Osteocyte (in vitro differentiated cells): ENCODE measurements around the gene ALG10B. TPM values are rescaled to one million over a fixed set of nuclear protein-coding genes. Genes with fewer than 3 reads are reported as not detected.
"Not testable (repeated sequence)": the region's sequence is repeated elsewhere in the genome, so short reads cannot be mapped to it uniquely, and the experiment has no call there.

Experiments used
- DNase-seq: peaks from one replicate; pipeline ENCODE4 v3.0.0; 2021; ENCODE audit warnings: mixed read lengths; ENCODE audit not compliant: unreplicated experiment; ENCODE audit errors: extremely low spot score
- H3K27ac Mint-ChIP-seq: one replicate; pipeline ENCODE4 v1.8.0; 2021; ENCODE audit warnings: mild to moderate bottlenecking, mixed read lengths; ENCODE audit not compliant: unreplicated experiment
- H3K27me3 Mint-ChIP-seq: one replicate; pipeline ENCODE4 v1.8.0; 2021; ENCODE audit warnings: mixed read lengths; ENCODE audit not compliant: unreplicated experiment
- H3K36me3 Mint-ChIP-seq: one replicate; pipeline ENCODE4 v1.8.0; 2021; ENCODE audit warnings: mixed read lengths; ENCODE audit not compliant: unreplicated experiment
- H3K4me1 Mint-ChIP-seq: one replicate; pipeline ENCODE4 v1.8.0; 2021; ENCODE audit warnings: mixed read lengths; ENCODE audit not compliant: unreplicated experiment
- H3K4me3 Mint-ChIP-seq: one replicate; pipeline ENCODE4 v1.8.0; 2021; ENCODE audit warnings: mild to moderate bottlenecking, moderate library complexity, mixed read lengths; ENCODE audit not compliant: unreplicated experiment
- H3K9me3 Mint-ChIP-seq: one replicate; pipeline ENCODE4 v1.8.0; 2021; ENCODE audit warnings: mixed read lengths; ENCODE audit not compliant: unreplicated experiment
- total RNA-seq: library from RNA; stranded (reverse); gene quantifications from 2 replicates; pipeline ENCODE4 v1.2.1, GENCODE V29; 2021
- TF ChIP-seq, protein P1 (sequence below): fragments of 200-600 bp; sonication (generic); IDR thresholded peaks from 2 replicates; pipeline ENCODE4 v1.5.0; 2021; ENCODE audit warnings: antibody characterized with exemption, mild to moderate bottlenecking, moderate library complexity

Gene ALG10B
- total RNA-seq, 1 donor from 2014 or later = 12.5 TPM

DNA sequence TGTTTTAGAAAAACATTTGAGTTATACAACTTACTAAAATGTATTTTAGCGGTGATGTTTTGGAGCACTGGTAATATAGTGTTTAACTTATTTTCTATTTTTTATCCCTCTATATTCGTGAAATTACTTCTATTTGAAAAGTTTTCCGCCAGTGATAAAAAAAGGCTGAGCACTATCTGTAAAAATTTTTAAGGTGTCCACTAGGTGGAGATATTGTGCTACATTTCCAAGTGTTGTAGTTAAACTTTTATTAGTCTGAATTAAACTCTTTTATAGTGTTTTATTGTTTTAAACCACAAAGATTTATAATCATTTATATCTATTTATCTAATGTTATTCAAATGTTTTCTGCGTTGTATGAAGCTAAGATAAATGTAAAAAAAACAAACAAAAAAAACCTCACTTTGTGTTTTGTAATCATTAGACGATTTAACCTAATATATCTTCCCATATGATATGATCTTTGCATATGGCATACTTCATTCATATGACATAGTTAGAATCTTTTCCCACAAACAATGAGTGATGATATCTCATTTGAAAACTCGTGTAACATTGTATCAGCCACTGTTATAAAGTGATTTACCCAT lies 11.8 kb downstream of the ALG10B start:
- no peak for DNase-seq
- Mint-ChIP-seq H3K27ac (no peak overlapping the region), H3K4me1 (no peaks in the 10 kb centered on the region), H3K36me3 (no peaks in the 10 kb centered on the region), H3K4me3 (no peak overlapping the region), H3K27me3 (no peaks in the 10 kb centered on the region), H3K9me3 (no peaks in the 10 kb centered on the region)
- TF ChIP-seq, protein P1, sequence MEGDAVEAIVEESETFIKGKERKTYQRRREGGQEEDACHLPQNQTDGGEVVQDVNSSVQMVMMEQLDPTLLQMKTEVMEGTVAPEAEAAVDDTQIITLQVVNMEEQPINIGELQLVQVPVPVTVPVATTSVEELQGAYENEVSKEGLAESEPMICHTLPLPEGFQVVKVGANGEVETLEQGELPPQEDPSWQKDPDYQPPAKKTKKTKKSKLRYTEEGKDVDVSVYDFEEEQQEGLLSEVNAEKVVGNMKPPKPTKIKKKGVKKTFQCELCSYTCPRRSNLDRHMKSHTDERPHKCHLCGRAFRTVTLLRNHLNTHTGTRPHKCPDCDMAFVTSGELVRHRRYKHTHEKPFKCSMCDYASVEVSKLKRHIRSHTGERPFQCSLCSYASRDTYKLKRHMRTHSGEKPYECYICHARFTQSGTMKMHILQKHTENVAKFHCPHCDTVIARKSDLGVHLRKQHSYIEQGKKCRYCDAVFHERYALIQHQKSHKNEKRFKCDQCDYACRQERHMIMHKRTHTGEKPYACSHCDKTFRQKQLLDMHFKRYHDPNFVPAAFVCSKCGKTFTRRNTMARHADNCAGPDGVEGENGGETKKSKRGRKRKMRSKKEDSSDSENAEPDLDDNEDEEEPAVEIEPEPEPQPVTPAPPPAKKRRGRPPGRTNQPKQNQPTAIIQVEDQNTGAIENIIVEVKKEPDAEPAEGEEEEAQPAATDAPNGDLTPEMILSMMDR = peak; percentile 72

DNA sequence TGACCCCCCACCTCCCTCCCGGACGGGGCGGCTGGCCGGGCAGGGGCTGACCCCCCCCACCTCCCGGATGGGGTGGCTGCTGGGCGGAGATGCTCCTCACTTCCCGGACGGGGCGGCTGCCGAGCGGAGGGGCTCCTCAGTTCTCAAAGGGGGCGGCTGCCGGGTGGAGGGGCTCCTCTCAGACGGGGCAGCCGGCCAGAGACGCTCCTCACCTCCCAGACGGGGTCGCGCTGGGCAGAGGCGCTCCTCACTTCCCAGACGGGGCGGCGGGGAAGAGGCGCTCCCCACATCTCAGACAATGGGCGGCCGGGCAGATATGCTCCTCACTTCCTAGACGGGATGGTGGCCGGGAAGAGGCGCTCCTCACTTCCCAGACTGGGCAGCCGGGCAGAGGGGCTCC lies 13.8 kb downstream of the ALG10B start:
- not testable (repeated sequence) for H3K4me1 Mint-ChIP-seq, H3K9me3 Mint-ChIP-seq, H3K36me3 Mint-ChIP-seq, H3K27me3 Mint-ChIP-seq, H3K4me3 Mint-ChIP-seq, DNase-seq, H3K27ac Mint-ChIP-seq

DNA sequence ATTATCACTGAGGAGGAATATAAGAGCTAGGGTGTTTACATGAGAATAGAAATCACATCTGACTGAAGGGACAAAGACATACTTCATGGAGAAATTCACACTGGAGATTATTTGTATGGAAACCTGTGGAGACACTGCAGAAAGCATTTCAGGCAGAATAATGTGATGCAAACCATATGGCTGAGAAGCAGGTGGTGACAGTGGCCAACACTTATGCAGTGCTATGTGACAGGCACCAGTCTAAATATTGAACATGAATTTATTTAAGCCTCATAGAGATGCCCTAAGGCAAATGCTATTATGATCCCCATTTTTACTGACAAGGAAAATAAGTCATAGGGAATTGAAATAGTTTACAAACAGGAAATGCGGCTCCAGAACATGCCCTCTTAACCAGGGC lies 16.2 kb downstream of the ALG10B start:
- DNase-seq = no peak
- H3K27me3 Mint-ChIP-seq = peaks cover 3% of the 10 kb centered on the region
- H3K4me3 Mint-ChIP-seq = no peak overlapping the region
- no peaks in the 10 kb centered on the region for H3K4me1 Mint-ChIP-seq
- H3K9me3 Mint-ChIP-seq = no peaks in the 10 kb centered on the region
- H3K36me3 Mint-ChIP-seq = no peaks in the 10 kb centered on the region
- H3K27ac Mint-ChIP-seq = no peak overlapping the region
- TF ChIP-seq, protein P1 = no peak

DNA sequence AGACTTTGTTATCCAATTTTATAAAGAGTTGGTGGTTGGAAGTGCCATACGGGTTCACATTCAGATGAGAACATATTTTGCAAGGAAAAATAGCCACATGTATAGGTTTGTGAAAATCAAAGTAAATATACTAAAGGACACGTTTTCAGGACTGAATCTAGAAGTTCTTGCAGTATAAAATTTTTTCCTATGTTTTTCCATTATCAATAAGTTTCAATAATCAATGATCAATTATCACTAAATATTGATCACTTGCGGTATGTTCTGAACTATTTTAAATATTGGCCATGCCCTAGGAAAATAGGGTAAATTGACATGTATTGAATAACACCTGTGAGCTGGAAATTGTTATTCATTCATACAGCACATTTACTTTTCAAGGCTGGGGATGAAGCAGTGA lies 25.9 kb downstream of the ALG10B start:
- no peak for DNase-seq
- TF ChIP-seq, protein P1 = no peak
- H3K4me3 Mint-ChIP-seq = no peak overlapping the region
- no peak overlapping the region for H3K27ac Mint-ChIP-seq
- H3K27me3 Mint-ChIP-seq = no peaks in the 10 kb centered on the region
- peaks cover 7% of the 10 kb centered on the region for H3K9me3 Mint-ChIP-seq
- no peaks in the 10 kb centered on the region for H3K36me3 Mint-ChIP-seq
- H3K4me1 Mint-ChIP-seq = no peaks in the 10 kb centered on the region

DNA sequence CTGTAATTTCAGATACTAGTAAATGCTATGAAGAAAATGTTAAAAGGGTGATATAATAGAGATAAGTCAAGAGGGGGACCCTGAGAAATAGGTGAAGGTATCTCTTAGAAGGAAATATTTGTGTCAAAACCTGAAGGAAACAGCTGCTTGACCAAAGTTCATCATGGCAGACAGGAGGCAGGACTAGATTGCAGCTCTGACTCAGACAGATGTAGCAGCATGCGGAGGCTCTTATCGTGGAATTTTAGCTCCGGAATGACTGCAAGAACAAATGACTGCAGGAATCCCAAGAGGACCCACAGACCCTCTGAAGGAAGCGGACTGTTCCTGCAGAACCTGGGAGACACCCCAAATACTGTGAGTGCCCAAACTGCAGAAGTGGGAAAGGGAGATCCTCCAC lies 26.7 kb downstream of the ALG10B start:
- H3K36me3 Mint-ChIP-seq, H3K4me1 Mint-ChIP-seq, H3K4me3 Mint-ChIP-seq, DNase-seq, H3K27me3 Mint-ChIP-seq, H3K9me3 Mint-ChIP-seq, H3K27ac Mint-ChIP-seq: not testable (repeated sequence)

DNA sequence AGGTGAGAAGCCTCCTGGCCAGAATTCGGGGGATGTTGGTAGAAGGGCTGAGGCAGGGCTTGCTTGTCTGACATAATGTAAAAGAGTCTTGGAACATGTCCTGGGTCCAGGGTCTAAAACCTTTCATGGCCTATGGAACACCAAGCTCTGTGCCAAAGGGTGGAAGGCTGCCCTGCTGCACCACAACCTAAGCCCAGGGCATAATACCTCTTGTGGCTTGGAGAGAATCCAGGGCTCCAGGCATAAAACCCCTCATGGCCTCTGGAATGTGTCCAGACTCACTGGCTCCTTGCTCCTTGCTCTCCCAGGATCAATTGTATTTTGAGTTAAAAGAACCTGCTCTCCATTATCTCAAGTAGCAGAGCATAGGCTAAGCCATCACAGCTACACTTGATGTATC lies 27.3 kb downstream of the ALG10B start:
- not testable (repeated sequence) for H3K4me1 Mint-ChIP-seq, H3K27me3 Mint-ChIP-seq, H3K9me3 Mint-ChIP-seq, DNase-seq, H3K36me3 Mint-ChIP-seq, H3K4me3 Mint-ChIP-seq, H3K27ac Mint-ChIP-seq
